ENCODE measurements around the gene INF2.

- TF ChIP-seq EP300 (IDR thresholded peaks at IDR 0.05) (no peak), POLR2AphosphoS5 (IDR thresholded peaks at IDR 0.05) (no peak)
Observed at GRCh38 chr14:104757238-104757585, 67.8 kb downstream of the INF2 start.

All from gastroesophageal sphincter (tissue), 2 donors.